ENCODE measurements around the gene IER5. TPM values are rescaled to one million over a fixed set of nuclear protein-coding genes. Genes with fewer than 3 reads are reported as not detected.
"Not testable (repeated sequence)": the region's sequence is repeated elsewhere in the genome, so short reads cannot be mapped to it uniquely, and the experiment has no call there.

The IER5 gene
- total RNA-seq, 1 donor from 2014 or later = 29.0 TPM

- DNase-seq = not testable (repeated sequence)
These were observed 27.5 kb downstream of the IER5 start for GRCh38 chr1:181115971-181116370.

- DNase-seq = no peak
These were observed 28.4 kb downstream of the IER5 start for GRCh38 chr1:181116819-181117390.

GRCh38 chr1:181117648-181118449, 29.3 kb downstream of the IER5 start:
- DNase-seq = no peak

GRCh38 chr1:181119093-181119989, 30.8 kb downstream of the IER5 start:
- DNase-seq = peak; percentile 36

GRCh38 chr1:181120924-181121323, 32.4 kb downstream of the IER5 start:
- DNase-seq = no peak

GRCh38 chr1:181121498-181121897, 33.0 kb downstream of the IER5 start:
- DNase-seq = no peak

GRCh38 chr1:181122222-181122621, 33.7 kb downstream of the IER5 start:
- DNase-seq = no peak

GRCh38 chr1:181123173-181123572, 34.7 kb downstream of the IER5 start:
- DNase-seq = no peak

GRCh38 chr1:181124291-181124751, 35.8 kb downstream of the IER5 start:
- no peak for DNase-seq

- no peak for DNase-seq
These were observed 37.8 kb downstream of the IER5 start for GRCh38 chr1:181126289-181126688.

- no peak for DNase-seq
These were observed 38.5 kb downstream of the IER5 start for GRCh38 chr1:181126871-181127587.

GRCh38 chr1:181127898-181128453, 39.5 kb downstream of the IER5 start:
- DNase-seq = no peak

GRCh38 chr1:181128592-181129497, 40.3 kb downstream of the IER5 start:
- no peak for DNase-seq

GRCh38 chr1:181129771-181130606, 41.5 kb downstream of the IER5 start:
- no peak for DNase-seq

GRCh38 chr1:181131255-181131941, 42.9 kb downstream of the IER5 start:
- no peak for DNase-seq

- no peak for DNase-seq
These were observed 45.0 kb downstream of the IER5 start for GRCh38 chr1:181133441-181133951.

- DNase-seq = no peak
These were observed 45.5 kb downstream of the IER5 start for GRCh38 chr1:181133969-181134418.

- no peak for DNase-seq
These were observed 46.3 kb downstream of the IER5 start for GRCh38 chr1:181134543-181135436.

Measured in occipital lobe (tissue), 2 donors.